ENCODE data around the gene B4GALT5. TPM values are rescaled to one million over a fixed set of nuclear protein-coding genes. Genes with fewer than 3 reads are reported as not detected.

The B4GALT5 gene
- total RNA-seq, 1 experiment from 2014 or later: 92.5 TPM

GRCh38 chr20:49637046-49637637 lies 76.5 kb downstream of the B4GALT5 start:
- Histone ChIP-seq H4K20me1 (ENCODE audit: insufficient read depth) (0 out of 2 replicates have a peak, but pooled peaks cover 4% of the 10 kb centered on the region), H3K27me3 (ENCODE audit: insufficient read depth, low read length) (no peaks in the 10 kb centered on the region), H3K4me1 (ENCODE audit: control insufficient read depth in 1 of 2, insufficient read depth in 2 of 2, low read length in 2 of 2) (no peaks in the 10 kb centered on the region), H3K9ac (ENCODE audit: low read length) (no peak overlapping the region), H3K4me3 (replicated peaks in 1 of 2; ENCODE audit: low read depth in 1 of 2, low read length in 2 of 2) (no peak overlapping the region), H3K9me3 (ENCODE audit: control insufficient read depth in 1 of 2, insufficient read depth in 1 of 2, low read depth in 1 of 2, low read length in 2 of 2) (no peaks in the 10 kb centered on the region), H3K36me3 (ENCODE audit: control insufficient read depth in 1 of 2, insufficient read depth in 2 of 2, low read length in 2 of 2) (peaks cover 64 to 65% of the 10 kb centered on the region in 2 experiments), H3K27ac (ENCODE audit: low read depth, low read length) (no peak overlapping the region), H2AFZ (ENCODE audit: low read depth, low read length, poor library complexity, severe bottlenecking) (no peak overlapping the region), H3K9me2 (ENCODE audit: insufficient read depth) (no peaks in the 10 kb centered on the region), H3K79me2 (ENCODE audit: insufficient read depth, low read length) (no peaks in the 10 kb centered on the region), H3K4me2 (ENCODE audit: low read length) (no peak overlapping the region)
- ChIA-PET POLR2A (no interaction called here), RAD21 (ENCODE audit: low non-redundant PET in 1 of 2, low total read pairs in 2 of 2, uncharacterized antibody in 2 of 2, unreplicated experiment in 2 of 2) (no interaction called here), CTCF (no interaction called here)
- no peak for ATAC-seq
- DNase-seq (ENCODE audit: low read depth, low spot score): no peak
- TF ChIP-seq EZH2phosphoT487 (IDR thresholded peaks at IDR 0.05; ENCODE audit: borderline replicate concordance): no peak
- no peak for TF ChIP-seq JUND (IDR thresholded peaks at IDR 0.05)
- TF ChIP-seq SRF (IDR thresholded peaks at IDR 0.05; ENCODE audit: low read depth): no peak
- TF ChIP-seq SP1 (IDR thresholded peaks at IDR 0.05; ENCODE audit: low read depth): no peak
- no peak for TF ChIP-seq TCF7L2 (IDR thresholded peaks at IDR 0.05; ENCODE audit: borderline replicate concordance, extremely low read depth, insufficient read depth, insufficient read length)
- TF ChIP-seq ELF1 (IDR thresholded peaks at IDR 0.05; ENCODE audit: borderline replicate concordance, low read depth): no peak
- TF ChIP-seq MAX (IDR thresholded peaks at IDR 0.05): no peak
- TF ChIP-seq, protein P1, sequence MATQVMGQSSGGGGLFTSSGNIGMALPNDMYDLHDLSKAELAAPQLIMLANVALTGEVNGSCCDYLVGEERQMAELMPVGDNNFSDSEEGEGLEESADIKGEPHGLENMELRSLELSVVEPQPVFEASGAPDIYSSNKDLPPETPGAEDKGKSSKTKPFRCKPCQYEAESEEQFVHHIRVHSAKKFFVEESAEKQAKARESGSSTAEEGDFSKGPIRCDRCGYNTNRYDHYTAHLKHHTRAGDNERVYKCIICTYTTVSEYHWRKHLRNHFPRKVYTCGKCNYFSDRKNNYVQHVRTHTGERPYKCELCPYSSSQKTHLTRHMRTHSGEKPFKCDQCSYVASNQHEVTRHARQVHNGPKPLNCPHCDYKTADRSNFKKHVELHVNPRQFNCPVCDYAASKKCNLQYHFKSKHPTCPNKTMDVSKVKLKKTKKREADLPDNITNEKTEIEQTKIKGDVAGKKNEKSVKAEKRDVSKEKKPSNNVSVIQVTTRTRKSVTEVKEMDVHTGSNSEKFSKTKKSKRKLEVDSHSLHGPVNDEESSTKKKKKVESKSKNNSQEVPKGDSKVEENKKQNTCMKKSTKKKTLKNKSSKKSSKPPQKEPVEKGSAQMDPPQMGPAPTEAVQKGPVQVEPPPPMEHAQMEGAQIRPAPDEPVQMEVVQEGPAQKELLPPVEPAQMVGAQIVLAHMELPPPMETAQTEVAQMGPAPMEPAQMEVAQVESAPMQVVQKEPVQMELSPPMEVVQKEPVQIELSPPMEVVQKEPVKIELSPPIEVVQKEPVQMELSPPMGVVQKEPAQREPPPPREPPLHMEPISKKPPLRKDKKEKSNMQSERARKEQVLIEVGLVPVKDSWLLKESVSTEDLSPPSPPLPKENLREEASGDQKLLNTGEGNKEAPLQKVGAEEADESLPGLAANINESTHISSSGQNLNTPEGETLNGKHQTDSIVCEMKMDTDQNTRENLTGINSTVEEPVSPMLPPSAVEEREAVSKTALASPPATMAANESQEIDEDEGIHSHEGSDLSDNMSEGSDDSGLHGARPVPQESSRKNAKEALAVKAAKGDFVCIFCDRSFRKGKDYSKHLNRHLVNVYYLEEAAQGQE (IDR thresholded peaks at IDR 0.05; ENCODE audit: low read depth): no peak
- no peak for TF ChIP-seq ZFX (IDR thresholded peaks at IDR 0.05)
- TF ChIP-seq POLR2A (IDR thresholded peaks at IDR 0.05; ENCODE audit: borderline replicate concordance, extremely low read depth, insufficient read depth, insufficient read length): no peak
- TF ChIP-seq SIN3A (IDR thresholded peaks at IDR 0.05; ENCODE audit: low read depth): no peak
- no peak for TF ChIP-seq RAD21 (IDR thresholded peaks at IDR 0.05; ENCODE audit: low read depth)
- no peak for TF ChIP-seq CEBPB (IDR thresholded peaks at IDR 0.05; ENCODE audit: low read depth)
- no peak for TF ChIP-seq ATF3 (IDR thresholded peaks at IDR 0.05)
- TF ChIP-seq, protein P2, sequence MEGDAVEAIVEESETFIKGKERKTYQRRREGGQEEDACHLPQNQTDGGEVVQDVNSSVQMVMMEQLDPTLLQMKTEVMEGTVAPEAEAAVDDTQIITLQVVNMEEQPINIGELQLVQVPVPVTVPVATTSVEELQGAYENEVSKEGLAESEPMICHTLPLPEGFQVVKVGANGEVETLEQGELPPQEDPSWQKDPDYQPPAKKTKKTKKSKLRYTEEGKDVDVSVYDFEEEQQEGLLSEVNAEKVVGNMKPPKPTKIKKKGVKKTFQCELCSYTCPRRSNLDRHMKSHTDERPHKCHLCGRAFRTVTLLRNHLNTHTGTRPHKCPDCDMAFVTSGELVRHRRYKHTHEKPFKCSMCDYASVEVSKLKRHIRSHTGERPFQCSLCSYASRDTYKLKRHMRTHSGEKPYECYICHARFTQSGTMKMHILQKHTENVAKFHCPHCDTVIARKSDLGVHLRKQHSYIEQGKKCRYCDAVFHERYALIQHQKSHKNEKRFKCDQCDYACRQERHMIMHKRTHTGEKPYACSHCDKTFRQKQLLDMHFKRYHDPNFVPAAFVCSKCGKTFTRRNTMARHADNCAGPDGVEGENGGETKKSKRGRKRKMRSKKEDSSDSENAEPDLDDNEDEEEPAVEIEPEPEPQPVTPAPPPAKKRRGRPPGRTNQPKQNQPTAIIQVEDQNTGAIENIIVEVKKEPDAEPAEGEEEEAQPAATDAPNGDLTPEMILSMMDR (IDR thresholded peaks at IDR 0.05 in 2 of 3, conservative IDR thresholded peaks at IDR 0.05 in 1 of 3; ENCODE audit: borderline replicate concordance in 1 of 3, insufficient read depth in 1 of 3, low read depth in 2 of 3, low read length in 2 of 3): no peak
- TF ChIP-seq CBX3 (IDR thresholded peaks at IDR 0.05; ENCODE audit: low read depth): no peak
- no peak for TF ChIP-seq YY1 (IDR thresholded peaks at IDR 0.05; ENCODE audit: extremely low read depth, insufficient replicate concordance, low read depth, low read length)
- no peak for TF ChIP-seq EZH2 (IDR thresholded peaks at IDR 0.05)
- intact Hi-C loops (cut with micrococcal nuclease): loop anchor here (5.0 kb wide), 1 partner anchor 35 kb away; no protein-coding TSS in a partner anchor
- BruUV-seq (replicated peaks): no TSS peak
